ENCODE results near the gene NXF1. TPM values are rescaled to one million over a fixed set of nuclear protein-coding genes. Genes with fewer than 3 reads are reported as not detected.
A peak's percentile ranks its signal among the peaks of the same experiment; 100 is the strongest.
"Not testable (repeated sequence)": the region's sequence is repeated elsewhere in the genome, so short reads cannot be mapped to it uniquely, and the experiment has no call there.

The NXF1 gene
- total RNA-seq, 2 experiments from 2014 or later = 70.8 to 83.6 TPM

- no peak for DNase-seq
- Mint-ChIP-seq H3K4me3 (peak overlapping the region; percentile 13), H3K9me3 (no peaks in the 10 kb centered on the region), H3K4me1 (ENCODE audit: low read depth) (peaks cover 16% of the 10 kb centered on the region), H3K36me3 (peaks cover 4% of the 10 kb centered on the region), H3K27ac (no peak overlapping the region), H3K27me3 (no peaks in the 10 kb centered on the region)
- CTCF ChIA-PET = interaction anchor here (2.4 to 3.0 kb wide), 2 partner anchors 14 to 32 kb away, joined by 9 to 32 read pairs; partner anchors contain the start of gene TMEM179B
- POLR2A ChIA-PET = interaction anchor here (1.3 to 2.6 kb wide), 5 partner anchors 14 to 86 kb away, joined by 5 to 32 read pairs (median 14); partner anchors contain the start of genes HNRNPUL2, NXF1, TAF6L and TTC9C
- intact Hi-C loops (cut with micrococcal nuclease) = loop anchor here (2.0 kb wide), 2 partner anchors 16 to 50 kb away; partner anchors contain the start of genes NXF1 and TAF6L
Observed at GRCh38 chr11:62755086-62755615, 50.1 kb downstream of the NXF1 start.

- H3K9me3 Mint-ChIP-seq = no peaks in the 10 kb centered on the region
- no peaks in the 10 kb centered on the region for H3K27me3 Mint-ChIP-seq
- DNase-seq = peak; percentile 98
- H3K4me3 Mint-ChIP-seq = peak within 1 kb of the TSS; percentile 99
- peaks cover 23% of the 10 kb centered on the region for H3K4me1 Mint-ChIP-seq (ENCODE audit: low read depth)
- CTCF ChIA-PET = interaction anchor here (0.6 to 3.0 kb wide), 15 partner anchors 8 to 1454 kb away, joined by 3 to 32 read pairs (median 4); partner anchors contain the start of genes POLR2G, SLC3A2, TAF6L and TMEM179B
- peaks cover 8% of the 10 kb centered on the region for H3K36me3 Mint-ChIP-seq
- intact Hi-C loops (cut with micrococcal nuclease) = loop anchor here (1.0 to 5.0 kb wide), 4 partner anchors 17 to 51 kb away; partner anchors contain the start of genes BSCL2, GNG3, NXF1 and TAF6L
- H3K27ac Mint-ChIP-seq = peak within 1 kb of the TSS; percentile 99
- POLR2A ChIA-PET = interaction anchor here (0.5 to 2.7 kb wide), 27 partner anchors 8 to 209 kb away, joined by 3 to 32 read pairs (median 5); partner anchors contain the start of genes C11orf98, CSKMT, EEF1G and HNRNPUL2
Observed at GRCh38 chr11:62753736-62754603, 51.3 kb downstream of the NXF1 start, which contains the start of gene ZBTB3. Gene ZBTB3, minus strand, starts transcription at chr11:62754160. Its CDS starts 496 bp downstream, at chr11:62753664.

GRCh38 chr11:62752994-62753735, 52.1 kb downstream of the NXF1 start:
- Mint-ChIP-seq H3K36me3 (peaks cover 11% of the 10 kb centered on the region), H3K4me3 (peak overlapping the region; percentile 99), H3K4me1 (ENCODE audit: low read depth) (peaks cover 26% of the 10 kb centered on the region), H3K27ac (peak overlapping the region; percentile 99), H3K27me3 (no peaks in the 10 kb centered on the region), H3K9me3 (no peaks in the 10 kb centered on the region)
- ChIA-PET POLR2A (interaction anchor here (0.5 to 2.7 kb wide), 23 partner anchors 9 to 209 kb away, joined by 3 to 32 read pairs (median 7); partner anchors contain the start of genes C11orf98, CSKMT, EEF1G and HNRNPUL2), CTCF (interaction anchor here (0.6 to 3.0 kb wide), 13 partner anchors 9 to 1455 kb away, joined by 3 to 32 read pairs (median 4); partner anchors contain the start of genes POLR2G, SLC3A2, TAF6L and TMEM179B)
- DNase-seq = no peak
- intact Hi-C loops (cut with micrococcal nuclease) = loop anchor here (5.0 kb wide), 1 partner anchor 46 kb away; the partner anchor contains the start of genes BSCL2 and GNG3

GRCh38 chr11:62752177-62752785, 53.0 kb downstream of the NXF1 start:
- H3K4me1 Mint-ChIP-seq (ENCODE audit: low read depth) = peaks cover 29% of the 10 kb centered on the region
- no peaks in the 10 kb centered on the region for H3K27me3 Mint-ChIP-seq
- H3K36me3 Mint-ChIP-seq = peaks cover 11% of the 10 kb centered on the region
- H3K27ac Mint-ChIP-seq = no peak overlapping the region
- no peak overlapping the region for H3K4me3 Mint-ChIP-seq
- intact Hi-C loops (cut with micrococcal nuclease) = loop anchor here (5.0 kb wide), 1 partner anchor 45 kb away; the partner anchor contains the start of genes BSCL2 and GNG3
- ChIA-PET POLR2A (interaction anchor here (1.5 to 2.7 kb wide), 4 partner anchors 10 to 103 kb away, joined by 4 to 26 read pairs (median 14); partner anchors contain the start of gene POLR2G), CTCF (interaction anchor here (2.2 to 3.0 kb wide), 3 partner anchors 10 to 35 kb away, joined by 6 to 32 read pairs (median 12); partner anchors contain the start of genes POLR2G, TMEM179B and TTC9C)
- no peak for DNase-seq
- H3K9me3 Mint-ChIP-seq = no peaks in the 10 kb centered on the region

- H3K27me3 Mint-ChIP-seq, POLR2A ChIA-PET, DNase-seq, H3K9me3 Mint-ChIP-seq, CTCF ChIA-PET, H3K4me3 Mint-ChIP-seq: not testable (repeated sequence)
- Mint-ChIP-seq H3K4me1 (ENCODE audit: low read depth) (peaks cover 29% of the 10 kb centered on the region), H3K27ac (peak overlapping the region; percentile 45), H3K36me3 (peaks cover 11% of the 10 kb centered on the region)
- intact Hi-C loops (cut with micrococcal nuclease) = loop anchor here (5.0 kb wide), 1 partner anchor 43 kb away; the partner anchor contains the start of genes BSCL2 and GNG3
Observed at GRCh38 chr11:62749931-62750330, 55.3 kb downstream of the NXF1 start.

- Mint-ChIP-seq H3K4me3 (no peak overlapping the region), H3K4me1 (ENCODE audit: low read depth) (peaks cover 16% of the 10 kb centered on the region), H3K9me3 (no peaks in the 10 kb centered on the region), H3K27me3 (no peaks in the 10 kb centered on the region), H3K27ac (no peak overlapping the region), H3K36me3 (peaks cover 10% of the 10 kb centered on the region)
- ChIA-PET CTCF (no interaction called here), POLR2A (no interaction called here)
- no peak for DNase-seq
- intact Hi-C loops (cut with micrococcal nuclease) = no loop called here
Observed at GRCh38 chr11:62747475-62748160, 57.6 kb downstream of the NXF1 start.

Small RNA genes lying within 50 kb of the gene (microRNA-seq; reads per million reads assigned to microRNA genes)
- gene MIR6514 (ENCODE audit: borderline microRNAs expressed, borderline number of aligned reads, borderline replicate concordance) (2.8 reads per million), gene MIR6748 (ENCODE audit: borderline microRNAs expressed, borderline number of aligned reads, borderline replicate concordance) (not detected)

Other genes with a start within 250 kb of the NXF1 start
- gene EEF1G, start 231.5 kb downstream of the NXF1 start, total RNA-seq = 1,000 to 10,000 TPM; 1,956 to 1,989 TPM
- 10 to 100 TPM; 32.7 to 34.2 TPM for gene TUT1, start 213.9 kb downstream of the NXF1 start, total RNA-seq
- gene MTA2, start 203.6 kb downstream of the NXF1 start, total RNA-seq = 100 to 1,000 TPM; 166 to 167 TPM
- gene EML3, start 192.7 kb downstream of the NXF1 start, total RNA-seq = 100 to 1,000 TPM; 113 to 116 TPM
- 1 to 10 TPM; 1.1 to 1.5 TPM for gene ROM1, start 192.2 kb downstream of the NXF1 start, total RNA-seq
- gene B3GAT3, start 183.5 kb downstream of the NXF1 start, total RNA-seq = 10 to 100 TPM; 67.0 to 70.4 TPM
- 100 to 1,000 TPM; 247 to 249 TPM for gene GANAB, start 158.8 kb downstream of the NXF1 start, total RNA-seq
- gene INTS5, start 152.1 kb downstream of the NXF1 start, total RNA-seq = 10 to 100 TPM; 30.2 to 30.8 TPM
- 100 to 1,000 TPM; 107 to 110 TPM for gene C11orf98, start 140.2 kb downstream of the NXF1 start, total RNA-seq
- gene CSKMT, start 140.1 kb downstream of the NXF1 start, total RNA-seq = 10 to 100 TPM; 27.7 to 33.9 TPM
- gene UQCC3, start 133.8 kb downstream of the NXF1 start, total RNA-seq = 1 to 10 TPM; 6.0 to 6.2 TPM
- gene LBHD1, start 133.2 kb downstream of the NXF1 start, total RNA-seq = 10 to 100 TPM; 10.8 to 14.1 TPM
- 100 to 1,000 TPM; 110 to 116 TPM for gene UBXN1, start 126.4 kb downstream of the NXF1 start, total RNA-seq
- gene LRRN4CL, start 115.9 kb downstream of the NXF1 start, total RNA-seq = under 1 TPM; 0.12 to 0.21 TPM
- 10 to 100 TPM; 18.0 to 20.4 TPM for gene BSCL2, start 98.0 kb downstream of the NXF1 start, total RNA-seq
- not detected for gene GNG3, start 97.8 kb downstream of the NXF1 start, total RNA-seq
- gene HNRNPUL2, start 78.0 kb downstream of the NXF1 start, total RNA-seq = 10 to 100 TPM; 56.0 to 62.3 TPM
- 10 to 100 TPM; 37.6 to 43.0 TPM for gene TTC9C, start 77.0 kb downstream of the NXF1 start, total RNA-seq
- gene ZBTB3, start 51.3 kb downstream of the NXF1 start, total RNA-seq = 1 to 10 TPM; 8.4 to 9.7 TPM
- 100 to 1,000 TPM; 116 to 124 TPM for gene POLR2G, start 43.9 kb downstream of the NXF1 start, total RNA-seq
- gene TAF6L, start 34.0 kb downstream of the NXF1 start, total RNA-seq = 10 to 100 TPM; 11.9 to 12.0 TPM
- 10 to 100 TPM; 25.0 to 25.5 TPM for gene TMEM179B, start 18.0 kb downstream of the NXF1 start, total RNA-seq
- gene TMEM223, start 13.4 kb downstream of the NXF1 start, total RNA-seq = 10 to 100 TPM in 1 of 2 experiments, 1 to 10 TPM in 1; 9.2 to 10.2 TPM
- 10 to 100 TPM; 24.6 to 29.2 TPM for gene STX5, start 26.6 kb upstream of the NXF1 start, total RNA-seq
- under 1 TPM in 1 of 2 experiments, not detected in 1; 0.53 TPM for gene TEX54, start 27.4 kb upstream of the NXF1 start, total RNA-seq
- gene WDR74, start 34.1 kb upstream of the NXF1 start, total RNA-seq = 10 to 100 TPM; 72.6 to 73.0 TPM
- 100 to 1,000 TPM; 309 to 314 TPM for gene SLC3A2, start 75.5 kb upstream of the NXF1 start, total RNA-seq
- gene CHRM1, start 115.9 kb upstream of the NXF1 start, total RNA-seq = not detected
- not detected for gene SLC22A6, start 179.5 kb upstream of the NXF1 start, total RNA-seq
- gene SLC22A8, start 210.4 kb upstream of the NXF1 start, total RNA-seq = not detected